ENCODE data around the gene MALAT1. TPM values are rescaled to one million over a fixed set of nuclear protein-coding genes. Genes with fewer than 3 reads are reported as not detected.

The MALAT1 gene
- total RNA-seq, 4 donors from 2014 or later: 2,194 to 20,520 (median 8,164) TPM

- no peak overlapping the region for H3K4me3 ChIP-seq
- H3K4me1 ChIP-seq: peaks cover 47 to 96% (median 85%) of the 10 kb centered on the region in 3 donors
- peak overlapping the region; percentile 96 to 99 (median 98) for H3K27ac ChIP-seq
- no peaks in the 10 kb centered on the region for H3K27me3 ChIP-seq
- TF ChIP-seq EP300 (IDR thresholded peaks at IDR 0.05): no peak
- TF ChIP-seq POLR2AphosphoS5 (IDR thresholded peaks at IDR 0.05): peak; percentile 47
- TF ChIP-seq CTCF (IDR thresholded peaks at IDR 0.05): peak in 1 of 4 experiments; percentile 13
- 60% methylated on average over 1 of the region's 10 CpGs; no CpG with 5 or more reads in 1 of the 2 donors for WGBS, 2 donors (ENCODE audit: low coverage in 1 of 2)
- H3K36me3 ChIP-seq: no peaks in the 10 kb centered on the region
- no peaks in the 10 kb centered on the region for H3K9me3 ChIP-seq
- ATAC-seq: peak; percentile 28
Observed at GRCh38 chr11:65489035-65489705, 9.7 kb upstream of the MALAT1 start.

GRCh38 chr11:65489706-65490320 is 9.0 kb upstream of the MALAT1 start:
- Histone ChIP-seq H3K4me3 (no peak overlapping the region), H3K27ac (peak overlapping the region; percentile 96 to 99 (median 98)), H3K36me3 (no peaks in the 10 kb centered on the region), H3K9me3 (no peaks in the 10 kb centered on the region), H3K27me3 (no peaks in the 10 kb centered on the region), H3K4me1 (peaks cover 49 to 97% (median 91%) of the 10 kb centered on the region in 3 donors)
- 0 to 11% methylated on average over 1 to 4 of the region's 8 CpGs for WGBS, 2 donors (ENCODE audit: low coverage in 1 of 2)
- no peak for TF ChIP-seq POLR2AphosphoS5 (IDR thresholded peaks at IDR 0.05)
- TF ChIP-seq EP300 (IDR thresholded peaks at IDR 0.05): no peak
- no peak for TF ChIP-seq CTCF (IDR thresholded peaks at IDR 0.05)
- TF ChIP-seq POLR2A (IDR thresholded peaks at IDR 0.05): no peak
- no peak for ATAC-seq

- 32% methylated on average over 2 of the region's 3 CpGs; no CpG with 5 or more reads in 1 of the 2 donors for WGBS, 2 donors (ENCODE audit: low coverage in 1 of 2)
- TF ChIP-seq POLR2A (IDR thresholded peaks at IDR 0.05) (no peak), POLR2AphosphoS5 (IDR thresholded peaks at IDR 0.05) (no peak), EP300 (IDR thresholded peaks at IDR 0.05) (no peak), CTCF (IDR thresholded peaks at IDR 0.05) (no peak)
- Histone ChIP-seq H3K9me3 (no peaks in the 10 kb centered on the region), H3K4me1 (peaks cover 52 to 97% (median 91%) of the 10 kb centered on the region in 3 donors), H3K27ac (peak overlapping the region; percentile 96 to 99 (median 98)), H3K36me3 (no peaks in the 10 kb centered on the region), H3K4me3 (no peak overlapping the region), H3K27me3 (no peaks in the 10 kb centered on the region)
- ATAC-seq: no peak
Observed at GRCh38 chr11:65491163-65491465, 7.7 kb upstream of the MALAT1 start.

- peak; percentile 82 for TF ChIP-seq POLR2AphosphoS5 (IDR thresholded peaks at IDR 0.05)
- TF ChIP-seq CTCF (IDR thresholded peaks at IDR 0.05): peak in 1 of 4 experiments; percentile 20
- peak in 1 of 2 donors; percentile 17 for TF ChIP-seq POLR2A (IDR thresholded peaks at IDR 0.05)
- peak; percentile 75 for TF ChIP-seq EP300 (IDR thresholded peaks at IDR 0.05)
- no peaks in the 10 kb centered on the region for H3K36me3 ChIP-seq
- peaks cover 50 to 97% (median 84%) of the 10 kb centered on the region in 3 donors for H3K4me1 ChIP-seq
- WGBS, 2 donors (ENCODE audit: low coverage in 1 of 2): 16 to 50% methylated on average over 5 to 10 of the region's 17 CpGs
- H3K9me3 ChIP-seq: no peaks in the 10 kb centered on the region
- peak; percentile 20 for ATAC-seq
- H3K27ac ChIP-seq: peak overlapping the region; percentile 96 to 99 (median 98)
- H3K27me3 ChIP-seq: no peaks in the 10 kb centered on the region
- no peak overlapping the region for H3K4me3 ChIP-seq
Observed at GRCh38 chr11:65491614-65492386, 7.0 kb upstream of the MALAT1 start.
